ENCODE measurements around the gene GPATCH1. TPM values are rescaled to one million over a fixed set of nuclear protein-coding genes. Genes with fewer than 3 reads are reported as not detected.
"Not testable (repeated sequence)": the region's sequence is repeated elsewhere in the genome, so short reads cannot be mapped to it uniquely, and the experiment has no call there.

Gene GPATCH1
- 10 to 100 TPM; 14.7 to 14.9 TPM for total RNA-seq

- peak within 1 kb of the TSS; percentile 97 for H3K27ac Mint-ChIP-seq
- no peaks in the 10 kb centered on the region for H3K27me3 Mint-ChIP-seq
- ChIA-PET CTCF (interaction anchor here (0.9 to 1.4 kb wide), 3 partner anchors 9 to 105 kb away, joined by 3 to 6 read pairs (median 4); no protein-coding TSS in a partner anchor), POLR2A (interaction anchor here (0.6 kb wide), 2 partner anchors 79 to 859 kb away, joined by 3 read pairs; no protein-coding TSS in a partner anchor)
- peak within 1 kb of the TSS; percentile 95 for H3K4me3 Mint-ChIP-seq
- peaks cover 3% of the 10 kb centered on the region for H3K36me3 Mint-ChIP-seq (ENCODE audit: low read depth)
- peak; percentile 90 for DNase-seq
- H3K9me3 Mint-ChIP-seq, result no peaks in the 10 kb centered on the region
- peaks cover 38% of the 10 kb centered on the region for H3K4me1 Mint-ChIP-seq
Measured at GRCh38 chr19:33080761-33081681, at the start of gene GPATCH1. TSS of gene GPATCH1 (plus strand) at chr19:33081181. CDS start at chr19:33081194, 13 bp downstream.

GRCh38 chr19:33032218-33032781 is 48.7 kb upstream of the GPATCH1 start:
- POLR2A ChIA-PET, result interaction anchor here (0.6 kb wide), 1 partner anchor 99 kb away, joined by 3 read pairs; no protein-coding TSS in a partner anchor
- DNase-seq, result no peak
- Mint-ChIP-seq H3K4me3 (no peak overlapping the region), H3K4me1 (peaks cover 4% of the 10 kb centered on the region), H3K9me3 (peaks cover 4% of the 10 kb centered on the region), H3K36me3 (ENCODE audit: low read depth) (peaks cover 4% of the 10 kb centered on the region), H3K27me3 (no peaks in the 10 kb centered on the region), H3K27ac (peak overlapping the region; percentile 5)
- CTCF ChIA-PET, result interaction anchor here (0.5 kb wide), 1 partner anchor 11 kb away, joined by 4 read pairs; no protein-coding TSS in a partner anchor

- no peak for DNase-seq
- CTCF ChIA-PET, result no interaction called here
- H3K4me3 Mint-ChIP-seq, result no peak overlapping the region
- H3K4me1 Mint-ChIP-seq, result peaks cover 8% of the 10 kb centered on the region
- H3K27me3 Mint-ChIP-seq, result no peaks in the 10 kb centered on the region
- no peaks in the 10 kb centered on the region for H3K9me3 Mint-ChIP-seq
- no peak overlapping the region for H3K27ac Mint-ChIP-seq
- peaks cover 4% of the 10 kb centered on the region for H3K36me3 Mint-ChIP-seq (ENCODE audit: low read depth)
- POLR2A ChIA-PET, result no interaction called here
Measured at GRCh38 chr19:33035461-33035860, 45.5 kb upstream of the GPATCH1 start.

- H3K27me3 Mint-ChIP-seq; H3K4me3 Mint-ChIP-seq; H3K9me3 Mint-ChIP-seq; DNase-seq; POLR2A ChIA-PET; H3K36me3 Mint-ChIP-seq (ENCODE audit: low read depth); H3K4me1 Mint-ChIP-seq: not testable (repeated sequence)
- CTCF ChIA-PET, result interaction anchor here (0.6 to 1.2 kb wide), 3 partner anchors 12 to 89 kb away, joined by 3 to 6 read pairs (median 3); no protein-coding TSS in a partner anchor
- H3K27ac Mint-ChIP-seq, result peak overlapping the region; percentile 82
Measured at GRCh38 chr19:33036370-33037167, 44.4 kb upstream of the GPATCH1 start.

GRCh38 chr19:33037168-33038025 is 43.6 kb upstream of the GPATCH1 start:
- DNase-seq, result peak; percentile 22
- H3K4me3 Mint-ChIP-seq, result peak overlapping the region; percentile 43
- H3K27ac Mint-ChIP-seq, result peak overlapping the region; percentile 82
- POLR2A ChIA-PET; H3K27me3 Mint-ChIP-seq; H3K36me3 Mint-ChIP-seq (ENCODE audit: low read depth); H3K4me1 Mint-ChIP-seq; H3K9me3 Mint-ChIP-seq: not testable (repeated sequence)
- CTCF ChIA-PET, result interaction anchor here (0.6 to 1.2 kb wide), 2 partner anchors 11 to 90 kb away, joined by 3 read pairs; no protein-coding TSS in a partner anchor

- Mint-ChIP-seq H3K4me3 (no peak overlapping the region), H3K9me3 (no peaks in the 10 kb centered on the region), H3K27me3 (no peaks in the 10 kb centered on the region), H3K27ac (no peak overlapping the region), H3K4me1 (peaks cover 8% of the 10 kb centered on the region), H3K36me3 (ENCODE audit: low read depth) (peaks cover 4% of the 10 kb centered on the region)
- ChIA-PET CTCF (interaction anchor here (0.7 to 1.1 kb wide), 2 partner anchors 15 to 87 kb away, joined by 3 read pairs; no protein-coding TSS in a partner anchor), POLR2A (no interaction called here)
- DNase-seq, result no peak
Measured at GRCh38 chr19:33039108-33039599, 41.8 kb upstream of the GPATCH1 start.

- H3K36me3 Mint-ChIP-seq (ENCODE audit: low read depth), result peaks cover 4% of the 10 kb centered on the region
- ChIA-PET POLR2A (no interaction called here), CTCF (interaction anchor here (1.1 kb wide), 1 partner anchor 14 kb away, joined by 3 read pairs; no protein-coding TSS in a partner anchor)
- no peaks in the 10 kb centered on the region for H3K27me3 Mint-ChIP-seq
- H3K4me3 Mint-ChIP-seq, result no peak overlapping the region
- peaks cover 8% of the 10 kb centered on the region for H3K4me1 Mint-ChIP-seq
- H3K9me3 Mint-ChIP-seq, result no peaks in the 10 kb centered on the region
- no peak overlapping the region for H3K27ac Mint-ChIP-seq
- DNase-seq, result no peak
Measured at GRCh38 chr19:33039815-33040214, 41.2 kb upstream of the GPATCH1 start.

GRCh38 chr19:33040994-33041827 is 39.8 kb upstream of the GPATCH1 start:
- ChIA-PET POLR2A (no interaction called here), CTCF (no interaction called here)
- Mint-ChIP-seq H3K4me1 (peaks cover 8% of the 10 kb centered on the region), H3K27me3 (no peaks in the 10 kb centered on the region), H3K36me3 (ENCODE audit: low read depth) (peaks cover 4% of the 10 kb centered on the region), H3K4me3 (no peak overlapping the region), H3K9me3 (no peaks in the 10 kb centered on the region), H3K27ac (peak overlapping the region; percentile 31)
- no peak for DNase-seq

- CTCF ChIA-PET; H3K9me3 Mint-ChIP-seq; H3K4me1 Mint-ChIP-seq; H3K27ac Mint-ChIP-seq; DNase-seq; H3K27me3 Mint-ChIP-seq; H3K36me3 Mint-ChIP-seq (ENCODE audit: low read depth); H3K4me3 Mint-ChIP-seq; POLR2A ChIA-PET: not testable (repeated sequence)
Measured at GRCh38 chr19:33041828-33042160, 39.2 kb upstream of the GPATCH1 start.

- H3K27me3 Mint-ChIP-seq, result no peaks in the 10 kb centered on the region
- ChIA-PET CTCF (interaction anchor here (0.6 kb wide), 1 partner anchor 24 kb away, joined by 3 read pairs; no protein-coding TSS in a partner anchor), POLR2A (no interaction called here)
- H3K4me3 Mint-ChIP-seq, result no peak overlapping the region
- H3K4me1 Mint-ChIP-seq, result no peaks in the 10 kb centered on the region
- no peak overlapping the region for H3K27ac Mint-ChIP-seq
- no peaks in the 10 kb centered on the region for H3K36me3 Mint-ChIP-seq (ENCODE audit: low read depth)
- DNase-seq, result no peak
- no peaks in the 10 kb centered on the region for H3K9me3 Mint-ChIP-seq
Measured at GRCh38 chr19:33047422-33047821, 33.6 kb upstream of the GPATCH1 start.
